GM18526 (cell line): ENCODE data around the gene ARFGAP3.

Experiments used
- POLR2A ChIP-seq: IDR thresholded peaks from 3 replicates; pipeline ENCODE4 v1.6.1; 2011; ENCODE audit not compliant: insufficient read length; ENCODE audit errors: extremely low read depth

The ARFGAP3 gene

GRCh38 chr22:42760806-42761565 lies 96.1 kb downstream of the ARFGAP3 start:
- no peak for TF ChIP-seq POLR2A

DNA sequence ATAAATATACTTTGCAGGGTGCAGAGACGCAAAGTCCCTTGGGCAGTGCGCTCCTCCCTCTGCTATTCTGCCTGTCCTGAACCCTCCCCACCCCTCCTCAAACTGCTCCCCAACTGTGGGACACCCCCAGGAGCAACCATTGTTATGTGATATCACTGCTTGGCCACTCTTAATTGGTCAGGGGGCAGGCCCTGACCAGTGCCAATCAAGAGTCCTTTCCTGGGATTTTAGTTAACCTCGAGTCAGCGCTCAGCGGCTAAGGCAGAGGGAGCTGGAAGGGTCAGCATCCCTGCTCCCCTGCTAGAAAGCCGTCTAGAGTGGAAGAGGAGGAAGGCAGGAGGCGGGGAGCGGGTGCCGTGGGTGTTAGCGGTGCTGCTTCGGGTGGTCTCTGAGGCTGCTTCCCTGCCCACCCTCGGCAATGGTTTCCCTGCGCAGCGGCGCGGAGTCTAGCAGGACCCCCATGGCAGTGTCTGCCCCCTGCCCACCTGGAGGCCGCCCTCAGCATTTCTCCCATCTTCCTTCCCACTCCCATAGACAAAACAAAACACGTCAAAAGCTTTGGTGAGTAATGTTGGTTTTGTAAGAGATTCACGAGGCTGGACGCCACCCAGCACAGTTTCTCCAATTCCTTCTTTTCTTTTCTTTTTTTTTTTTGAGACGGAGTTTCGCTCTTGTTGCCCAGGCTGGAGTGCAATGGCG lies 98.0 kb downstream of the ARFGAP3 start:
- no peak for TF ChIP-seq POLR2A

- no peak for TF ChIP-seq POLR2A
Measured at GRCh38 chr22:42754658-42755057, 102.4 kb downstream of the ARFGAP3 start.

DNA sequence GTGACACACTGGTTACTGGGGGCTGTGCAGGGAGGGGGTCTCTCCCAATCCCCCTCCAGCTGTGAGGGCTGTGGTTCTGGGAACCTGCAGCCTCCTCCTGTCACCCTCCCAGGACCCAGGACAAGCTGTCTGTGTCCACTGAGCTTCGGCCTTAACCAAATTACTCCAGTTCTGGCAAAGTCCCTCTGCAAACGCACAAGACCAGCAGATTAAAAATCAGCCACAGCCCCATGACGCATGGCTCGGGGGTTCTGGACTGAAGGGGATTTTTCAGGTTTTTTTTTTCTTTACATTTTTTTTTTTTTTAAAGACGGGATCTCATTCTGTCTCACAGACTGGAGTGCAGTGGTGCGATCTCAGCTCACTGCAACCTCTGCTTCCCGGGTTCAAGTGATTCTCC lies 104.2 kb downstream of the ARFGAP3 start:
- TF ChIP-seq POLR2A: no peak

DNA sequence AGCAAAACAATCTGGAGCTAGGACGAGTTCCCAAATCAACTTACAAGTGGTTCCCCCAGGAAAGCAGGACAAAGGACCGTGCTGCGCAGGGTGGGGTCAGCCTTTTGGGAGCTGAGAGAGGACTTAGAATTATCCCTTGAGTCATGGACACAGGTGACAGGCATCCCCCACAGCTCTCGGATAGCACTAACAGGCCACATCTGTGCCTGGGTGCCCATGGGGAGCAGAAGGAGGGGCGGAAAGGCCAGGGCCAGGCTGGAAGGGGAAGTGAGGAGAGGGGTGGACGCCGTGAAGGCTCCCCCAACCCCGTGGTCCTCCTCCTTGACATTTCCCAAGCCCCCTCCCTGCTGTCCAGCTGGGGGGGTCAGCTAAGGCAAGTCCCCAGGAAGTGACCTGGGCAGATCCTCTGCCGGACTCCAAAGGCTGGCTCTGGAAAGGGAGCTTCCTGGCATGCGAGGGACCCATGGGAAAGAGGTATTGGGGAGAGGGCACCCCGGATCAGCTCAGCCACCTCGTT lies 104.8 kb downstream of the ARFGAP3 start:
- no peak for TF ChIP-seq POLR2A

DNA sequence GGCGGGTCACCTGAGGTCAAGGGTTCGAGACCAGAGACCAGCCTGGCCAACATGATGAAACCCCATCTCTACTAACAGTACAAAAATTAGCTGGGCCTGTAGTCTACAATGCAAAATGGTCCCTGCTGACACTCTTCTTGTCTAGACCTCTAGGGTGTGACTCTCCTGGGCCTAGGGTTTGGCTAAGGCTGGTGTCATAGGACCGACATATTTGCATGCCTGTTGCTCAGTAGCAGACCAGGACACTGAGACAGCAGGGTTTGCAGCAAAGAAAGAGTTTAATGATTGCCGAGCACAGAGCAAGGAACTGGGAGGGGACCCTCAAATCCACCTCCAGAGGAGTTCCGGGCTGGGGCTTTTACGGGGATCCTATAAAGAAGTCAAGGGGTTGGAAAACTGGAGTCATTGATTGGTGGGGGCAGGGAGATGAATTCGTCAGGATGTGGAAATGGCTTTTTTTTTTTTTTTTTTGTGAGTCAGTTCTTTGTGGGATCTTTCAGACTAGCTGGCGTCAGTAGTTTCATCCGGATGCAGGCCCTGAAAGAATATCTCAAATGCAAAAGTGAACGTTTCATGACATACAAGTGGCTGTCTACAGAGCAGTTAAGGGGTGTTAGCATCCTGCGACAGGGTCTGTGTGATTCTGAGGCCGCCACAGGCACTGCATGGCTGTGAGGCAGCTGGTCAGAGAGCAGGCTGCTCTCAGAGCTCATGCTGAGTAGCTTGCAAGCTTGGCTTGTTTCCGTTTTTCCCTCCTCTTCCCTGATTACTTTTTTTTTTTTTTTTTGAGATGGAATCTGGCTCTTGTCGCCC lies 109.2 kb downstream of the ARFGAP3 start:
- TF ChIP-seq POLR2A: no peak
